HEK293 (cell line): ENCODE results near the gene USP6NL.

ENCODE experiments used
- BCL11B ChIP-seq: fragments of 450-650 bp; formaldehyde crosslinking; IDR thresholded peaks from 2 replicates; pipeline ENCODE4 v1.5.1; 2016; ENCODE audit warnings: low read depth, missing biosample characterization, missing genetic modification characterization
- BCL6B ChIP-seq: fragments of 450-650 bp; formaldehyde crosslinking; IDR thresholded peaks from 2 replicates; pipeline ENCODE4 v1.5.1; 2017; ENCODE audit warnings: missing biosample characterization, missing genetic modification characterization
- GFI1B ChIP-seq: fragments of 450-650 bp; formaldehyde crosslinking; IDR thresholded peaks from 2 replicates; pipeline ENCODE4 v1.5.1; 2016; ENCODE audit warnings: missing biosample characterization, missing genetic modification characterization
- IKZF3 ChIP-seq: fragments of 450-650 bp; IDR thresholded peaks from 2 replicates; pipeline ENCODE4 v1.5.0; 2018; ENCODE audit warnings: missing biosample characterization, mild to moderate bottlenecking, missing genetic modification characterization, moderate library complexity
- KLF9 ChIP-seq: fragments of 450-650 bp; formaldehyde crosslinking; IDR thresholded peaks from 2 replicates; pipeline ENCODE4 v1.5.1; 2016; ENCODE audit warnings: missing biosample characterization, missing genetic modification characterization, low read depth
- PBX3 ChIP-seq: sonication (generic); formaldehyde crosslinking; IDR thresholded peaks from 2 replicates; pipeline ENCODE4 v1.8.1; 2022; ENCODE audit warnings: mild to moderate bottlenecking, moderate library complexity, missing genetic modification reagents
- SETDB1 ChIP-seq: IDR thresholded peaks from one replicate; pipeline ENCODE4 v1.6.1; 2017; ENCODE audit warnings: mild to moderate bottlenecking, low read length, moderate library complexity, mixed read lengths; ENCODE audit not compliant: insufficient read length
- TSHZ1 ChIP-seq: fragments of 450-650 bp; formaldehyde crosslinking; IDR thresholded peaks from 2 replicates; pipeline ENCODE4 v1.5.1; 2016; ENCODE audit warnings: missing biosample characterization, missing genetic modification characterization, borderline replicate concordance
- ZBTB20 ChIP-seq: fragments of 450-650 bp; formaldehyde crosslinking; IDR thresholded peaks from 2 replicates; pipeline ENCODE4 v1.5.1; 2016; ENCODE audit warnings: missing biosample characterization, missing genetic modification characterization
- ZBTB8A ChIP-seq: fragments of 450-650 bp; formaldehyde crosslinking; IDR thresholded peaks from 2 replicates; pipeline ENCODE4 v1.5.1; 2016; ENCODE audit warnings: missing biosample characterization, missing genetic modification characterization
- ZNF138 ChIP-seq: fragments of 450-650 bp; formaldehyde crosslinking; IDR thresholded peaks from 2 replicates; pipeline ENCODE4 v1.5.1; 2016; ENCODE audit warnings: missing biosample characterization, missing genetic modification characterization, borderline replicate concordance
- ZNF202 ChIP-seq: fragments of 450-650 bp; formaldehyde crosslinking; IDR thresholded peaks from 2 replicates; pipeline ENCODE4 v1.5.1; 2016; ENCODE audit warnings: missing biosample characterization, missing genetic modification characterization, borderline replicate concordance
- ZNF221 ChIP-seq: fragments of 450-650 bp; formaldehyde crosslinking; IDR thresholded peaks from 2 replicates; pipeline ENCODE4 v1.5.1; 2017; ENCODE audit warnings: missing biosample characterization, missing genetic modification characterization, borderline replicate concordance
- ZNF26 ChIP-seq: fragments of 450-650 bp; formaldehyde crosslinking; IDR thresholded peaks from 2 replicates; pipeline ENCODE4 v1.5.1; 2016; ENCODE audit warnings: missing biosample characterization, missing genetic modification characterization
- ZNF280C ChIP-seq: fragments of 450-650 bp; formaldehyde crosslinking; IDR thresholded peaks from 2 replicates; pipeline ENCODE4 v1.5.1; 2016; ENCODE audit warnings: missing biosample characterization, missing genetic modification characterization
- ZNF292 ChIP-seq: fragments of 450-650 bp; formaldehyde crosslinking; IDR thresholded peaks from 2 replicates; pipeline ENCODE4 v1.5.1; 2016; ENCODE audit warnings: low read depth, missing biosample characterization, missing genetic modification characterization, borderline replicate concordance
- ZNF324 ChIP-seq: fragments of 450-650 bp; formaldehyde crosslinking; IDR thresholded peaks from 2 replicates; pipeline ENCODE4 v1.5.1; 2016; ENCODE audit warnings: missing biosample characterization, missing genetic modification characterization
- ZNF513 ChIP-seq: fragments of 450-650 bp; IDR thresholded peaks from 2 replicates; pipeline ENCODE4 v1.5.1; 2018; ENCODE audit warnings: missing biosample characterization, missing genetic modification characterization
- ZNF561 ChIP-seq: fragments of 450-650 bp; IDR thresholded peaks from 2 replicates; pipeline ENCODE4 v1.5.1; 2018; ENCODE audit warnings: missing biosample characterization, missing genetic modification characterization, borderline replicate concordance
- ZNF621 ChIP-seq: fragments of 450-650 bp; formaldehyde crosslinking; IDR thresholded peaks from 2 replicates; pipeline ENCODE4 v1.5.1; 2017; ENCODE audit warnings: missing biosample characterization, missing genetic modification characterization
- ZNF629 ChIP-seq: fragments of 450-650 bp; formaldehyde crosslinking; IDR thresholded peaks from 2 replicates; pipeline ENCODE4 v1.5.1; 2017; ENCODE audit warnings: missing biosample characterization, missing genetic modification characterization
- ZNF658 ChIP-seq: fragments of 450-650 bp; formaldehyde crosslinking; IDR thresholded peaks from 2 replicates; pipeline ENCODE4; 2016; ENCODE audit warnings: missing biosample characterization, missing genetic modification characterization
- ZNF707 ChIP-seq: fragments of 450-650 bp; formaldehyde crosslinking; IDR thresholded peaks from 2 replicates; pipeline ENCODE4 v1.5.1; 2016; ENCODE audit warnings: missing biosample characterization, missing genetic modification characterization
- ZNF791 ChIP-seq: fragments of 450-650 bp; formaldehyde crosslinking; IDR thresholded peaks from 2 replicates; pipeline ENCODE4 v1.5.1; 2016; ENCODE audit warnings: missing biosample characterization, missing genetic modification characterization
- ZNF843 ChIP-seq: fragments of 450-650 bp; formaldehyde crosslinking; IDR thresholded peaks from 2 replicates; pipeline ENCODE4 v1.5.1; 2016; ENCODE audit warnings: missing biosample characterization, missing genetic modification characterization
- ZSCAN4 ChIP-seq: fragments of 450-650 bp; formaldehyde crosslinking; IDR thresholded peaks from 2 replicates; pipeline ENCODE4 v1.5.1; 2017; ENCODE audit warnings: missing biosample characterization, missing genetic modification characterization

The USP6NL gene

GRCh38 chr10:11539191-11539868 lies 72.1 kb downstream of the USP6NL start (continued):
- TF ChIP-seq ZNF26 (tag by site-specific recombination) (no peak), ZNF791 (tag by site-specific recombination) (no peak), BCL6B (tag by site-specific recombination) (no peak), KLF9 (tag by site-specific recombination) (no peak), ZNF561 (tag by site-specific recombination) (no peak), TSHZ1 (0 out of 2 replicates have a peak, but pooled peaks have one; percentile 76), ZNF292 (no peak), GFI1B (tag by site-specific recombination) (0 out of 2 replicates have a peak, but pooled peaks have one; percentile 38), ZNF621 (no peak), ZNF658 (tag by site-specific recombination) (no peak), ZNF513 (tag by site-specific recombination) (no peak; the same call in 1 of the 2 replicates), ZNF280C (tag by site-specific recombination) (no peak), ZNF843 (tag by site-specific recombination) (0 out of 2 replicates have a peak, but pooled peaks have one; percentile 42), ZSCAN4 (tag by site-specific recombination) (peak; percentile 11; the same call in 1 of the 2 replicates), ZNF221 (tag by site-specific recombination) (no peak), ZBTB8A (tag by site-specific recombination) (no peak), ZNF138 (tag by site-specific recombination) (no peak), ZBTB20 (tag by site-specific recombination) (0 out of 2 replicates have a peak, but pooled peaks have one; percentile 15), IKZF3 (no peak), ZNF707 (tag by site-specific recombination) (no peak), ZNF202 (tag by site-specific recombination) (no peak), SETDB1 (no peak), ZNF629 (tag by site-specific recombination) (peak; percentile 94), PBX3 (CRISPR knock-in tag) (no peak), BCL11B (tag by site-specific recombination) (no peak), ZNF324 (peak; percentile 85)
